PC-9 (cell line): ENCODE data around the gene ZFAND6. TPM values are rescaled to one million over a fixed set of nuclear protein-coding genes. Genes with fewer than 3 reads are reported as not detected.

Experiments
- BruUV-seq: library from RNA; stranded (reverse); fragments of 400-500 nt; replicated peaks from 2 replicates; lab custom pipeline; 2021; lab: Mats Ljungman, UMichigan
- CTCF ChIA-PET: fragments of 300-600 bp; sonication (Branson Sonifier 250); formaldehyde crosslinking; loops from one replicate; lab custom pipeline; 2022; ENCODE audit warnings: antibody characterized with exemption; lab: Charles Lee
- POLR2A ChIA-PET: fragments of 300-600 bp; sonication (Branson Sonifier 250); formaldehyde crosslinking; loops from one replicate; lab custom pipeline; 2022; ENCODE audit warnings: antibody characterized with exemption; ENCODE audit not compliant: unreplicated experiment; lab: Charles Lee
- DNase-seq, 2 experiments: peaks; one replicate each; pipeline versions ENCODE4 v3.0.0 to v3.0.0-alpha.2; 2015 to 2022; ENCODE audit warnings: mixed read lengths in 1 of 2
- H2AFZ ChIP-seq: fragments of 200-600 bp; sonication (generic); 2 replicates; pipeline ENCODE4 v1.8.1; 2017; ENCODE audit warnings: antibody characterized with exemption
- H3F3A ChIP-seq: fragments of 200-600 bp; sonication (generic); 2 replicates; pipeline ENCODE4 v1.8.1; 2017; ENCODE audit warnings: antibody characterized with exemption, mild to moderate bottlenecking, low read depth; ENCODE audit not compliant: insufficient read depth
- H3K27ac ChIP-seq: fragments of 200-600 bp; sonication (generic); 2 replicates; pipeline ENCODE4 v1.6.1; 2016; ENCODE audit warnings: mixed run types
- H3K27me3 ChIP-seq: fragments of 200-600 bp; sonication (generic); 2 replicates; pipeline ENCODE4 v1.6.1; 2016; ENCODE audit warnings: low read depth, mixed run types; ENCODE audit not compliant: insufficient read depth
- H3K36me3 ChIP-seq: fragments of 200-600 bp; sonication (generic); 2 replicates; pipeline ENCODE4 v1.6.1; 2016; ENCODE audit warnings: low read depth, mixed run types
- H3K4me1 ChIP-seq: fragments of 200-600 bp; sonication (generic); replicated peaks from 2 replicates; pipeline ENCODE4 v1.6.1; 2016; ENCODE audit warnings: mixed run types; ENCODE audit not compliant: insufficient read depth
- H3K4me2 ChIP-seq: fragments of 200-600 bp; sonication (generic); 2 replicates; pipeline ENCODE4 v1.6.1; 2017; ENCODE audit warnings: mixed run types
- H3K4me3 ChIP-seq: fragments of 200-600 bp; sonication (generic); 2 replicates; pipeline ENCODE4 v1.6.1; 2016; ENCODE audit warnings: mixed run types
- H3K79me2 ChIP-seq: fragments of 200-600 bp; sonication (generic); 2 replicates; pipeline ENCODE4 v1.6.1; 2017; ENCODE audit warnings: low read depth, mixed run types
- H3K9me2 ChIP-seq: fragments of 200-600 bp; sonication (generic); 2 replicates; pipeline ENCODE4 v1.8.1; 2017; ENCODE audit warnings: mild to moderate bottlenecking; ENCODE audit not compliant: insufficient read depth
- H3K9me3 ChIP-seq: fragments of 200-600 bp; sonication (generic); 2 replicates; pipeline ENCODE4 v1.8.1; 2016; ENCODE audit warnings: low read depth; ENCODE audit not compliant: insufficient read depth
- H4K20me1 ChIP-seq: fragments of 200-600 bp; sonication (generic); 2 replicates; pipeline ENCODE4 v1.8.1; 2017; ENCODE audit not compliant: insufficient read depth
- EZH2 ChIP-seq: fragments of 200-600 bp; sonication (generic); IDR thresholded peaks from 2 replicates; pipeline ENCODE4 v1.8.0; 2017; ENCODE audit warnings: antibody characterized with exemption, low read depth
- intact Hi-C: fragments of 100-400 bp; cut with micrococcal nuclease; formaldehyde crosslinking; loops from one replicate; pipeline ENCODE4 v1.10.0; 2022; ENCODE audit not compliant: unreplicated experiment
- total RNA-seq: library from RNA; stranded (reverse); gene quantifications from 2 replicates; pipeline ENCODE4 v1.2.3, GENCODE V29; 2021
- TF ChIP-seq, protein P1 (sequence below): fragments of 200-600 bp; sonication (generic); conservative IDR thresholded peaks from 2 replicates; pipeline ENCODE4 v1.6.1; 2017; ENCODE audit warnings: mixed run types, antibody characterized with exemption, mild to moderate bottlenecking, moderate library complexity

Gene ZFAND6
- total RNA-seq, 1 experiment from 2014 or later, result 68.3 TPM

DNA sequence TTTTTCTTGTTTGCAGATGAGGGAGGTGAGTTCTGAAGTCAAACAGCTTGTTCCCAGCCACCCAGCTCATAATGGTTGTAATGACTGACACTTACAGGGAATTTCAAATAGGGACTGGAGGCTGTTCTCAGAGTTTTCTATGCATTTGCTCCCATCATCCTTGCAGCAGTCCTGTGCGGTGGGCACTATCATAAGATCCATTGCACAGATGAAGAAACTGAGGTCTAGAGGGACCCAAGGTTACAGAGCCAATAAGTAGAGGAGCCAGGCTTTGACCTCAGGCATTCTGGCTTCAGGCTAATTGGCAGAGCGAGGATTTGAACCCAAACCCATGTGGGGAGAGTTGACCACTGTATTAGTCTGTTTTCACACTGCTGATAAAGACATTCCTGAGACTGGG is 125.7 kb downstream of the ZFAND6 start:
- intact Hi-C loops, result no loop called here
- Histone ChIP-seq H4K20me1 (no peaks in the 10 kb centered on the region), H3K36me3 (peaks cover 18% of the 10 kb centered on the region), H3K9me3 (no peaks in the 10 kb centered on the region), H3K27me3 (no peaks in the 10 kb centered on the region), H3K9me2 (no peaks in the 10 kb centered on the region), H3K79me2 (no peaks in the 10 kb centered on the region), H3K4me2 (no peak overlapping the region), H3K27ac (no peak overlapping the region), H3F3A (no peaks in the 10 kb centered on the region), H3K4me1 (no peaks in the 10 kb centered on the region), H3K4me3 (no peak overlapping the region), H2AFZ (no peak overlapping the region)
- TF ChIP-seq EZH2, result no peak
- TF ChIP-seq, protein P1, sequence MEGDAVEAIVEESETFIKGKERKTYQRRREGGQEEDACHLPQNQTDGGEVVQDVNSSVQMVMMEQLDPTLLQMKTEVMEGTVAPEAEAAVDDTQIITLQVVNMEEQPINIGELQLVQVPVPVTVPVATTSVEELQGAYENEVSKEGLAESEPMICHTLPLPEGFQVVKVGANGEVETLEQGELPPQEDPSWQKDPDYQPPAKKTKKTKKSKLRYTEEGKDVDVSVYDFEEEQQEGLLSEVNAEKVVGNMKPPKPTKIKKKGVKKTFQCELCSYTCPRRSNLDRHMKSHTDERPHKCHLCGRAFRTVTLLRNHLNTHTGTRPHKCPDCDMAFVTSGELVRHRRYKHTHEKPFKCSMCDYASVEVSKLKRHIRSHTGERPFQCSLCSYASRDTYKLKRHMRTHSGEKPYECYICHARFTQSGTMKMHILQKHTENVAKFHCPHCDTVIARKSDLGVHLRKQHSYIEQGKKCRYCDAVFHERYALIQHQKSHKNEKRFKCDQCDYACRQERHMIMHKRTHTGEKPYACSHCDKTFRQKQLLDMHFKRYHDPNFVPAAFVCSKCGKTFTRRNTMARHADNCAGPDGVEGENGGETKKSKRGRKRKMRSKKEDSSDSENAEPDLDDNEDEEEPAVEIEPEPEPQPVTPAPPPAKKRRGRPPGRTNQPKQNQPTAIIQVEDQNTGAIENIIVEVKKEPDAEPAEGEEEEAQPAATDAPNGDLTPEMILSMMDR, result no peak
- CTCF ChIA-PET, result no interaction called here
- POLR2A ChIA-PET, result no interaction called here
- no TSS peak for BruUV-seq
- DNase-seq, result no peak

DNA sequence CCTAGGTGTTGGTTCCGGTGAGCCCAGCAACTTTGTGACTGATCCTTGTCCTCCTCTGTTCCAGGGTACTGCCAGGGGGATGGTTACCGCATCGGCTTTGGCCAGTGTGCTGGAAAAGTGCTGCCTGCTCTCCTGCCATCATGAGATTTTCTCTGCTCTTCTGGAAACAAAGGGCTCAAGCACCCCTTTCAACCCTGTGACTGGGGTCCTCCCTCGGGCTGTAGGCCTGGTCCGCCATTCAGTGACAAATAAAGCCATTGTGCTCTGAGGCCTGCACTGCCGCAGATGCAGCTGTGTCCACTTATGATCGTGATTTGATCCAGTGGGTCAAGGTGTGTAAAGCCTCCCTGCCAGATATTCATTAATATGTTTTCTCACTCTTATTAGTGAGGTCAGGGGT is 126.6 kb downstream of the ZFAND6 start:
- intact Hi-C loops, result no loop called here
- BruUV-seq, result no TSS peak

DNA sequence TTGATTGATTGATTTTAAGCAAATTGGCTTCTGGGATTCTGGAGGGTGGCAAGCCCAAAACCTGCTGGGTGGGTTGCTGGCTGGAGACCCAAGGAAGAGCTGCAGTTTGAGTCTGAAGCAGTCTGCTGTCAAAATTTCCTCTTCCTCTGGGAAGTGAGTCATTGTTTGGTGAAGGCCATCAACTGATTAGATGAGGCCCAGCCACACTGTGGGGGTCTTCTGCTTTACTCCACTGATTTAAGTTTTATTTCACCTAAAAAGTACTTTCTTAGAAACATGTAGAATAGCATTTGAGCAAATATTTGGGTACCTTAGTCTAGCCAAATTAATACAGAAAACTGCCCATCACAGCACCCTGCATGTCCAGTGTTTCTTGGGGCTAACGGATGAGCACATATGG is 127.1 kb downstream of the ZFAND6 start:
- ChIA-PET CTCF (no interaction called here), POLR2A (no interaction called here)
- no peak for DNase-seq
- Histone ChIP-seq H3K27ac (no peak overlapping the region), H3K36me3 (peaks cover 11% of the 10 kb centered on the region), H2AFZ (no peak overlapping the region), H3K4me2 (no peak overlapping the region), H3K79me2 (no peaks in the 10 kb centered on the region), H3K4me1 (no peaks in the 10 kb centered on the region), H4K20me1 (no peaks in the 10 kb centered on the region), H3K9me2 (no peaks in the 10 kb centered on the region), H3K9me3 (no peaks in the 10 kb centered on the region), H3F3A (no peaks in the 10 kb centered on the region), H3K4me3 (no peak overlapping the region), H3K27me3 (no peaks in the 10 kb centered on the region)
- no peak for TF ChIP-seq EZH2
- BruUV-seq, result no TSS peak
- intact Hi-C loops, result no loop called here

More for the DNA sequence above, 126.6 kb downstream of the ZFAND6 start:
- CTCF ChIA-PET, result no interaction called here
- no peak overlapping the region for H3K27ac ChIP-seq
- no peak overlapping the region for H2AFZ ChIP-seq
- no peaks in the 10 kb centered on the region for H3K9me3 ChIP-seq
- no peaks in the 10 kb centered on the region for H3K9me2 ChIP-seq
- no peak for TF ChIP-seq EZH2
- TF ChIP-seq, protein P1, result no peak
- H3K4me3 ChIP-seq, result no peak overlapping the region
- H4K20me1 ChIP-seq, result no peaks in the 10 kb centered on the region
- H3K79me2 ChIP-seq, result no peaks in the 10 kb centered on the region
- H3K36me3 ChIP-seq, result peaks cover 11% of the 10 kb centered on the region
- no peak for DNase-seq
- H3F3A ChIP-seq, result no peaks in the 10 kb centered on the region
- no peak overlapping the region for H3K4me2 ChIP-seq
- H3K27me3 ChIP-seq, result no peaks in the 10 kb centered on the region
- POLR2A ChIA-PET, result no interaction called here
- no peaks in the 10 kb centered on the region for H3K4me1 ChIP-seq

Other genes with a start within 250 kb of the ZFAND6 start
- 27.1 and 33.6 TPM in 2 replicates for gene MTHFS, start 162.7 kb upstream of the ZFAND6 start, total RNA-seq
- not detected in 2 replicates for gene BCL2A1, start 88.5 kb upstream of the ZFAND6 start, total RNA-seq
- 53.9 and 75.5 TPM in 2 replicates for gene FAH, start 93.3 kb downstream of the ZFAND6 start, total RNA-seq
- not detected in 2 replicates for gene CTXND1, start 192.5 kb downstream of the ZFAND6 start, total RNA-seq